SK-N-SH (cell line): ENCODE measurements around the gene FBLIM1.

Experiments used
- CTCF ChIP-seq: fragments of 200-600 bp; sonication (generic); IDR thresholded peaks from 2 replicates; pipeline ENCODE4 v1.6.1; 2017; ENCODE audit warnings: antibody characterized with exemption, mild to moderate bottlenecking, moderate library complexity
- FOXM1 ChIP-seq: IDR thresholded peaks from 2 replicates; pipeline ENCODE4 v1.4.0; 2012; ENCODE audit warnings: low read depth, mild to moderate bottlenecking
- MAX ChIP-seq: IDR thresholded peaks from 2 replicates; pipeline ENCODE4 v1.4.0; 2012; ENCODE audit warnings: low read depth
- RXRA ChIP-seq: IDR thresholded peaks from 2 replicates; pipeline ENCODE4 v1.4.0; 2012; ENCODE audit warnings: low read depth, mild to moderate bottlenecking, borderline replicate concordance
- SIN3A ChIP-seq: IDR thresholded peaks from 2 replicates; pipeline ENCODE4 v1.6.1; 2012; ENCODE audit warnings: low read depth, mild to moderate bottlenecking, low read length, moderate library complexity, borderline replicate concordance
- YY1 ChIP-seq: IDR thresholded peaks from 2 replicates; pipeline ENCODE4 v1.4.0; 2012; ENCODE audit warnings: low read depth, mild to moderate bottlenecking
- TF ChIP-seq, protein P1 (sequence below): fragments of 150-350 bp; IDR thresholded peaks from 2 replicates; pipeline ENCODE4 v1.6.1; 2017; ENCODE audit warnings: antibody characterized with exemption, low read length, low read depth, borderline replicate concordance

GRCh38 chr1:15748690-15749398 lies 9.8 kb upstream of the FBLIM1 start:
- TF ChIP-seq YY1 (no peak), FOXM1 (no peak), CTCF (no peak), MAX (no peak), SIN3A (no peak), RXRA (no peak)
- TF ChIP-seq, protein P1, sequence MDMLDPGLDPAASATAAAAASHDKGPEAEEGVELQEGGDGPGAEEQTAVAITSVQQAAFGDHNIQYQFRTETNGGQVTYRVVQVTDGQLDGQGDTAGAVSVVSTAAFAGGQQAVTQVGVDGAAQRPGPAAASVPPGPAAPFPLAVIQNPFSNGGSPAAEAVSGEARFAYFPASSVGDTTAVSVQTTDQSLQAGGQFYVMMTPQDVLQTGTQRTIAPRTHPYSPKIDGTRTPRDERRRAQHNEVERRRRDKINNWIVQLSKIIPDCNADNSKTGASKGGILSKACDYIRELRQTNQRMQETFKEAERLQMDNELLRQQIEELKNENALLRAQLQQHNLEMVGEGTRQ: no peak
